22Rv1 (cell line): ENCODE results near the gene ENTHD1.

ENCODE experiments used
- ZFX ChIP-seq: fragments of 450-650 bp; IDR thresholded peaks from 2 replicates; pipeline ENCODE4 v1.6.1; 2017; ENCODE audit warnings: antibody characterized with exemption, borderline replicate concordance
- TF ChIP-seq, protein P1 (sequence below): fragments of 450-650 bp; IDR thresholded peaks from 2 replicates; pipeline ENCODE4 v1.5.1; 2017; ENCODE audit warnings: mild to moderate bottlenecking

DNA sequence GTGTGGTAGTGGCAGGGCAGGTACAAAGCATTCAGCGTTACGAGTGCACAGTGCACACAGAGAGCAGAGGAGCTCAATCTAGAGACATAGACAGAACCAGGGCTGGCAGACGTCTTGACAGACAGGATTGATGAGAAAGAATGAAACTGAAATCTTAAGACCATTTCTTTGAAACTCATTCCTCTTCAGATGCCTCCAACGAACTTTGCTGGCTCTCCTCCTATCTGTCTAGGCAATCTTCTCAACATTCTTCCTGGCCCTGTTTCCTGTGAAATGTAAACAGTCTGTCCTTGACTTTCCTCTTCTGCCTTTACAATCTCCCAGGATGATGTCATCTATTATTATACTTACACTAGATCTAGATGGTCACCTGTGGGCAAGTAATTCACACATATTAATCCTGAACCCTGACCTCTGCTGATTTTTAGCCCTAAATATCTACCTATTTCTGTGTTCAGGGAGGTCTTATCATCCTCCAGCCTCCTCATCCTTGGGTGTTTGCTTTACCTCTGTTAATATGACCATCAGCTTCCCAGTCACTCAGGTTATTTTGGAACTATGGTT, 119.5 kb downstream of the ENTHD1 start:
- TF ChIP-seq, protein P1, sequence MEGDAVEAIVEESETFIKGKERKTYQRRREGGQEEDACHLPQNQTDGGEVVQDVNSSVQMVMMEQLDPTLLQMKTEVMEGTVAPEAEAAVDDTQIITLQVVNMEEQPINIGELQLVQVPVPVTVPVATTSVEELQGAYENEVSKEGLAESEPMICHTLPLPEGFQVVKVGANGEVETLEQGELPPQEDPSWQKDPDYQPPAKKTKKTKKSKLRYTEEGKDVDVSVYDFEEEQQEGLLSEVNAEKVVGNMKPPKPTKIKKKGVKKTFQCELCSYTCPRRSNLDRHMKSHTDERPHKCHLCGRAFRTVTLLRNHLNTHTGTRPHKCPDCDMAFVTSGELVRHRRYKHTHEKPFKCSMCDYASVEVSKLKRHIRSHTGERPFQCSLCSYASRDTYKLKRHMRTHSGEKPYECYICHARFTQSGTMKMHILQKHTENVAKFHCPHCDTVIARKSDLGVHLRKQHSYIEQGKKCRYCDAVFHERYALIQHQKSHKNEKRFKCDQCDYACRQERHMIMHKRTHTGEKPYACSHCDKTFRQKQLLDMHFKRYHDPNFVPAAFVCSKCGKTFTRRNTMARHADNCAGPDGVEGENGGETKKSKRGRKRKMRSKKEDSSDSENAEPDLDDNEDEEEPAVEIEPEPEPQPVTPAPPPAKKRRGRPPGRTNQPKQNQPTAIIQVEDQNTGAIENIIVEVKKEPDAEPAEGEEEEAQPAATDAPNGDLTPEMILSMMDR, result no peak
- TF ChIP-seq ZFX, result no peak
